ENCODE measurements around the gene TESMIN.

The TESMIN gene

GRCh38 chr11:68688881-68689280, 62.4 kb downstream of the TESMIN start:
- in situ Hi-C loops (cut with MboI; ENCODE audit: low sequenced_read_pairs, unreplicated experiment): no loop called here
- TF ChIP-seq CTCF (IDR thresholded peaks at IDR 0.05; ENCODE audit: borderline replicate concordance, control extremely low read depth, extremely low read depth, insufficient read depth, missing control alignments): no peak
- DNase-seq (ENCODE audit: low spot score): no peak

GRCh38 chr11:68687986-68688385, 63.3 kb downstream of the TESMIN start:
- no peak for DNase-seq (ENCODE audit: low spot score)
- no peak for TF ChIP-seq CTCF (IDR thresholded peaks at IDR 0.05; ENCODE audit: borderline replicate concordance, control extremely low read depth, extremely low read depth, insufficient read depth, missing control alignments)
- in situ Hi-C loops (cut with MboI; ENCODE audit: low sequenced_read_pairs, unreplicated experiment): no loop called here

- in situ Hi-C loops (cut with MboI; ENCODE audit: low sequenced_read_pairs, unreplicated experiment): no loop called here
- DNase-seq (ENCODE audit: low spot score): no peak
- no peak for TF ChIP-seq CTCF (IDR thresholded peaks at IDR 0.05; ENCODE audit: borderline replicate concordance, control extremely low read depth, extremely low read depth, insufficient read depth, missing control alignments)
Observed at GRCh38 chr11:68687311-68687710, 64.0 kb downstream of the TESMIN start.

GRCh38 chr11:68686486-68686885, 64.8 kb downstream of the TESMIN start:
- TF ChIP-seq CTCF (IDR thresholded peaks at IDR 0.05; ENCODE audit: borderline replicate concordance, control extremely low read depth, extremely low read depth, insufficient read depth, missing control alignments): no peak
- DNase-seq (ENCODE audit: low spot score): no peak
- in situ Hi-C loops (cut with MboI; ENCODE audit: low sequenced_read_pairs, unreplicated experiment): no loop called here

- in situ Hi-C loops (cut with MboI; ENCODE audit: low sequenced_read_pairs, unreplicated experiment): no loop called here
- TF ChIP-seq CTCF (IDR thresholded peaks at IDR 0.05; ENCODE audit: borderline replicate concordance, control extremely low read depth, extremely low read depth, insufficient read depth, missing control alignments): no peak
- no peak for DNase-seq (ENCODE audit: low spot score)
Observed at GRCh38 chr11:68685656-68686380, 65.5 kb downstream of the TESMIN start.

GRCh38 chr11:68684385-68685356, 66.6 kb downstream of the TESMIN start, which contains the start of gene GAL:
GAL (plus strand) TSS chr11:68684544; CDS start chr11:68684924, 380 bp downstream.
- no peak for DNase-seq (ENCODE audit: low spot score)
- in situ Hi-C loops (cut with MboI; ENCODE audit: low sequenced_read_pairs, unreplicated experiment): no loop called here
- no peak for TF ChIP-seq CTCF (IDR thresholded peaks at IDR 0.05; ENCODE audit: borderline replicate concordance, control extremely low read depth, extremely low read depth, insufficient read depth, missing control alignments)

Measured in GM13976 (cell line).